Mucosa of rectum (tissue), 2 donors: Measurements from ENCODE around the gene NAV3.
"Not testable (repeated sequence)": the region's sequence is repeated elsewhere in the genome, so short reads cannot be mapped to it uniquely, and the experiment has no call there.

Source experiments
- H3K27ac ChIP-seq, 2 donors: one replicate each; pipeline ENCODE4 v1.7.0; 2013; ENCODE audit warnings: inconsistent platforms in 2 of 2, low read depth in 2 of 2, low read length in 2 of 2
- H3K27me3 ChIP-seq, 2 donors: one replicate each; pipeline ENCODE4 v1.7.0; 2013; ENCODE audit warnings: low read length in 2 of 2; ENCODE audit not compliant: control insufficient read depth in 2 of 2, insufficient read depth in 2 of 2
- H3K36me3 ChIP-seq, 2 donors: one replicate each; pipeline ENCODE4 v1.7.0; 2013; ENCODE audit warnings: low read length in 2 of 2; ENCODE audit not compliant: control insufficient read depth in 2 of 2, insufficient read depth in 2 of 2
- H3K4me1 ChIP-seq, 2 donors: one replicate each; pipeline ENCODE4 v1.7.0; 2013; ENCODE audit warnings: low read length in 2 of 2, mild to moderate bottlenecking in 1 of 2; ENCODE audit not compliant: control insufficient read depth in 2 of 2, insufficient read depth in 2 of 2
- H3K4me3 ChIP-seq, 2 donors: one replicate each; pipeline ENCODE4 v1.7.0; 2013; ENCODE audit warnings: low read length in 2 of 2
- H3K9ac ChIP-seq, 2 donors: one replicate each; pipeline ENCODE4 v1.7.0; 2013; ENCODE audit warnings: low read length in 2 of 2, low read depth in 1 of 2, mild to moderate bottlenecking in 1 of 2
- H3K9me3 ChIP-seq, 2 donors: one replicate each; pipeline ENCODE4 v1.7.0; 2013; ENCODE audit warnings: low read length in 2 of 2; ENCODE audit not compliant: control insufficient read depth in 2 of 2
- donor health status: healthy.
- donor health status: Normal muscosa, but diverticular disease.

Gene NAV3

GRCh38 chr12:78257662-78258061 is 427.0 kb downstream of the NAV3 start:
- H3K4me1 ChIP-seq, H3K9ac ChIP-seq, H3K9me3 ChIP-seq, H3K36me3 ChIP-seq, H3K27ac ChIP-seq, H3K27me3 ChIP-seq, H3K4me3 ChIP-seq: not testable (repeated sequence)

DNA sequence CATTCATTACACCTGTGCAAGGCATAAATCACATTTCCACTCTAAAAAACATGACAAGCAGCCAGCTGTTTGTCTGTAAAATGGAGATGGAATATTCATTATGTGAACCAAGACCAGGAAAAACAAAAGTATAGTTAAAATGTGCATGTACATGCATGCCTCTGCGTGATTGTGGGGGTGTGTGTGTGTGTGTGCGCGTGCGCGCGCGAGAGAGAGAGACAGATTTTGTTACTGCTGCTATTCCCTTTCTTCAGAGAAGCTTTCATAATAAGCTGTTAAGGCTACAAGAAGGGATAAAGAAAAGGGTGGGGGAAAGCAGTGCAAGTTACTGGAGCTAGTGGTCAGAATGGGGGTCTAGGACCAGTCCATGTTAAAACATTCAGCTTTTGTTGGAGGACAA is 430.3 kb downstream of the NAV3 start:
- Histone ChIP-seq H3K36me3 (no peaks in the 10 kb centered on the region), H3K9ac (no peak overlapping the region), H3K9me3 (no peaks in the 10 kb centered on the region), H3K27me3 (no peaks in the 10 kb centered on the region), H3K4me3 (no peak overlapping the region), H3K4me1 (no peaks in the 10 kb centered on the region), H3K27ac (no peak overlapping the region)

GRCh38 chr12:78261901-78262300 is 431.2 kb downstream of the NAV3 start:
- Histone ChIP-seq H3K36me3 (no peaks in the 10 kb centered on the region), H3K9ac (no peak overlapping the region), H3K4me3 (no peak overlapping the region), H3K9me3 (no peaks in the 10 kb centered on the region), H3K27ac (no peak overlapping the region), H3K27me3 (no peaks in the 10 kb centered on the region), H3K4me1 (no peaks in the 10 kb centered on the region)
